Rectal smooth muscle tissue (tissue), 1 donor: ENCODE data around the gene MSRB3.

Experiments
- H3K27ac ChIP-seq: one replicate; pipeline ENCODE4 v1.7.0; 2013; ENCODE audit warnings: low read depth, low read length, inconsistent platforms
- H3K27me3 ChIP-seq: one replicate; pipeline ENCODE4 v1.7.0; 2013; ENCODE audit warnings: low read length; ENCODE audit not compliant: control insufficient read depth, insufficient read depth
- H3K36me3 ChIP-seq: one replicate; pipeline ENCODE4 v1.7.0; 2013; ENCODE audit warnings: low read length; ENCODE audit not compliant: control insufficient read depth, insufficient read depth
- H3K4me1 ChIP-seq: one replicate; pipeline ENCODE4 v1.7.0; 2013; ENCODE audit warnings: low read length; ENCODE audit not compliant: control insufficient read depth, insufficient read depth
- H3K4me3 ChIP-seq: one replicate; pipeline ENCODE4 v1.7.0; 2013; ENCODE audit warnings: low read length
- H3K9ac ChIP-seq: one replicate; pipeline ENCODE4 v1.7.0; 2013; ENCODE audit warnings: low read length

The MSRB3 gene

DNA sequence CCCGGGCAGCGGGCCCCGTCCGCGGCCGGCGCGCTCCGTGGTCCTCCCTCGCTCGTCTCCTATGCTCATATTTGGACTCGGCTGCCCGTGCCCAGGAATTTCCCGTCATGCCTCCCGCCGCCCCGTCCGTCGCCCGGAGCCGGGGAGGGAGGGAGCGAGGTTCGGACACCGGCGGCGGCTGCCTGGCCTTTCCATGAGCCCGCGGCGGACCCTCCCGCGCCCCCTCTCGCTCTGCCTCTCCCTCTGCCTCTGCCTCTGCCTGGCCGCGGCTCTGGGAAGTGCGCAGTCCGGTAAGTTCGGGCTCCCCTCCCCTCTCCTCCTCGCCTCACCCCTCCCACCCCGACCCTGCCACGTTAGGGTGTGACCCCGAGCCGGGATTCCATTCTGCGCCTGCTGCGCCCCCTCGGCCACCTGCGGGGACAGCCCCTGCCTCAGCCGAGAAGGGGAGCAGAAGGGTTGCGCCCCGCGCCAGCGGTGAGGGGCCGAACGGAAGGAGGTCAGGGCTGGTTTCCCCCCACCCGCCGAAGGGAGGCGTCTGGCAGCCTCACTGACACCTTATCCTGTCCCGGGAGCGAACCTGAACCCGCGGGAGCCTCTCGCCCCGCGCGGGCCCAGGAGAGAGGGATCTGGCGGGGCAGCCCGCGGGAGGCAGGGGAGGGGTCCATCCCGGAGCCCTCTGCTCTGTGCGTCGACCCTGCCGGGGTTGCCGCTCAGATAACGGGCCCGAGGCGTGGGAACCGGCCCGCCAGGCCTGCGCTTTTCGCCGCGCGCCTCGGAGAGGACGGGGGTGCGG is at the start of gene MSRB3:
Gene MSRB3 (plus strand): TSS at position 108 of the 793 bp plus-strand sequence. CDS start 29,897 bp downstream, outside the sequence.
- H3K9ac ChIP-seq, result peak within 1 kb of the TSS; percentile 78
- peak within 1 kb of the TSS; percentile 87 for H3K4me3 ChIP-seq
- H3K27ac ChIP-seq, result peak within 1 kb of the TSS; percentile 99

DNA sequence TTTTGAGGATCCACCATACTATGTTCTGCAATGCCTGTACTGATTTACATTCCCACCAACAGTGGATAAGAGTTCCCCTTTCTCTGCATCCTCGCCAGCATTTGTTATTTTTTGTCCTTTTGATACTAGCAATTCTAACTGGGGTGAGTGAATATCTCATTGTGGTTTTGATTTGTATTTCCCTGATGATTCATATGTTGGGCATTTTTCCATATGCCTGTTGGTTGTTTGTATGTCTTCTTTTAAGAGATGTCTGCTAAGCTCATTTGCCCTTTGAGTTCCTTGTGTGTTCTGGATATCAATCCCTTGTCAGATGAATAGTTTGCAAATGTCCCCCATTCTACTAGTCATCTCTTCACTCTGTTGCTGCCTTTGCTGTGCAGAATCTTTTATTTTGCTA is 49.0 kb upstream of the MSRB3 start:
- Histone ChIP-seq H3K4me3 (no peak overlapping the region), H3K27ac (no peak overlapping the region), H3K9ac (no peak overlapping the region), H3K27me3 (no peaks in the 10 kb centered on the region), H3K4me1 (no peaks in the 10 kb centered on the region), H3K36me3 (no peaks in the 10 kb centered on the region)

More for the DNA sequence above, at the start of gene MSRB3:
- Histone ChIP-seq H3K4me1 (no peaks in the 10 kb centered on the region), H3K27me3 (peaks cover 3% of the 10 kb centered on the region), H3K36me3 (no peaks in the 10 kb centered on the region)

GRCh38 chr12:65232476-65233077 is 45.9 kb upstream of the MSRB3 start:
- Histone ChIP-seq H3K9ac (no peak overlapping the region), H3K27ac (no peak overlapping the region), H3K4me1 (no peaks in the 10 kb centered on the region), H3K4me3 (no peak overlapping the region), H3K27me3 (no peaks in the 10 kb centered on the region), H3K36me3 (no peaks in the 10 kb centered on the region)

DNA sequence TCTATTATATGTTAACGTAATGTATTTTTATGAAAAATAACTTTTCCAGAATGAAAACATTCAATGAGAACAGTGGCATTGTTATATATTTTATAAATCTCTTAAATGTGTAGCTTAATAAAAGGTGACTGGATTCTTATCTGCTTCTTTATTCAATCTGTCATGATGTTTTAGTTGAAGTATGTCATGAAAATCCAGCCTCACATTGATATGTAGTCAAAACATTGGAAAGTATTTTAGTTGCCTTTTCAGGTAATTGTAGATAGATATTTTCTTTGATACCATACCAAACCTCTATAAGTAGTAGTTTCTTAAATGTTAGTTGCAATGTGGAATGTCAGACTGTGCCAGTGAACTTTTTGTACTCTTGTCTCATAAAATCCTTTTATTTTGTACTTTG is 41.3 kb upstream of the MSRB3 start:
- H3K27ac ChIP-seq, result no peak overlapping the region
- H3K9ac ChIP-seq, result no peak overlapping the region
- no peaks in the 10 kb centered on the region for H3K4me1 ChIP-seq
- peaks cover 3% of the 10 kb centered on the region for H3K36me3 ChIP-seq
- H3K4me3 ChIP-seq, result no peak overlapping the region
- H3K27me3 ChIP-seq, result no peaks in the 10 kb centered on the region

GRCh38 chr12:65238609-65239008 is 39.9 kb upstream of the MSRB3 start:
- Histone ChIP-seq H3K9ac (no peak overlapping the region), H3K4me1 (no peaks in the 10 kb centered on the region), H3K27me3 (no peaks in the 10 kb centered on the region), H3K4me3 (no peak overlapping the region), H3K36me3 (peaks cover 3% of the 10 kb centered on the region), H3K27ac (no peak overlapping the region)

GRCh38 chr12:65248656-65249633 is 29.5 kb upstream of the MSRB3 start:
- H3K36me3 ChIP-seq, result no peaks in the 10 kb centered on the region
- no peaks in the 10 kb centered on the region for H3K4me1 ChIP-seq
- no peak overlapping the region for H3K9ac ChIP-seq
- no peak overlapping the region for H3K27ac ChIP-seq
- H3K4me3 ChIP-seq, result no peak overlapping the region
- H3K27me3 ChIP-seq, result no peaks in the 10 kb centered on the region

DNA sequence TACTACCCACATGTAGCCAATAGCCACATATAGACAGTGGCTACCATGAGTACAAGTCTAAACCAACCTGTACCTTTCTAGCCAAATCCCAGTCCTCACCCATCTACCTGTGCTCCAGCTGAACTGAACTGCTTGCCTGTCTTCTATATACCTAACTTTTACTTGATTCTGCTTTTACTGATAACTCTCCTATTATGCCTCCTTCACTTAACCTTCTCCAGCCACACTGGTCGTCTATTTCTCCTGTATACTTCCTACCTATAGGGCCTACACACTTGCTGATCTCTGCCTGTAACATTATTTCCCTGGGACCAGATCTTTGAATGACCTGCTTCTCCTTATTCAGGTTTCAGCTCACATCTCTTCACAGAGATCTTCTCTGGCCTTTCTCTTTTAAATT is 26.0 kb upstream of the MSRB3 start:
- H3K9ac ChIP-seq, result no peak overlapping the region
- no peak overlapping the region for H3K4me3 ChIP-seq
- H3K27me3 ChIP-seq, result no peaks in the 10 kb centered on the region
- H3K36me3 ChIP-seq, result no peaks in the 10 kb centered on the region
- no peaks in the 10 kb centered on the region for H3K4me1 ChIP-seq
- no peak overlapping the region for H3K27ac ChIP-seq

DNA sequence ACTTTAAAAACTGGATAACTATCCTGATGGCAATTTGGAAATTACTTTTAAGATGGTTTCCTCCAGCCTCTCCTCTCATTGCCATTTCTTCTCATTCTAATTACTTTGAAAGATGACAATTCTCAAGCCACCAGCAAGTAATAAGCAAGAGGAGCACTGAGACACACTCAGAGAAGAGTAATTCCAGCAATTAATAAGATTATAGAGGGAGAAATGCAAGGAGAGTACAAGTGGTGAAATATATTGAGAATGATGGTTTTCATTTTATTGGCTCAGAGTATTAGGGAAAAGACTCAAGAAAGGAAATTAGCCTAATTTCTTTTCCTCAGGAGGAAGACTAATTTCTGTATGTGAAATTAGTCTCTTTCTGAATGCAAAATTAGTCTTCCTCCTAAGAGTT is 20.5 kb upstream of the MSRB3 start:
- H3K36me3 ChIP-seq, result no peaks in the 10 kb centered on the region
- no peaks in the 10 kb centered on the region for H3K4me1 ChIP-seq
- no peak overlapping the region for H3K4me3 ChIP-seq
- no peak overlapping the region for H3K9ac ChIP-seq
- H3K27me3 ChIP-seq, result no peaks in the 10 kb centered on the region
- H3K27ac ChIP-seq, result no peak overlapping the region

GRCh38 chr12:65259501-65259900 is 19.0 kb upstream of the MSRB3 start:
- Histone ChIP-seq H3K27me3 (no peaks in the 10 kb centered on the region), H3K9ac (no peak overlapping the region), H3K27ac (no peak overlapping the region), H3K4me1 (no peaks in the 10 kb centered on the region), H3K36me3 (no peaks in the 10 kb centered on the region), H3K4me3 (no peak overlapping the region)

DNA sequence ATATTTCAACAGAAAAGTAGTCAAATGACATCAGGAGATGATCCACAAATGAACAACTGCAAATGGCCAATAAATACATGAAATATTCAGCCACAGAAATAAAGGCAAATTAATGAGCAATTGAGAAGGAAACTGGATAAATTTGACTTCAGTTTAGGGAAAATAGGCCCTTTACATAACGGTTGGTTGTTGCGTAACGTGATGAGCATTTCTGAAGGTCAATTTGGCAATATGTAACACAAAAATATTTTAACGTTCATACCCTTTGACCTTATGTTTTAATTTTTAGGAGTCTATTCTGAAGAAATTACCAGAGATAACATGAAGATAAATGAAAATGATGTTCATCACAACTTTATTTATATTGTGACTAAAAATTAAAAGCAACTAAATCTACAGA is 14.7 kb upstream of the MSRB3 start:
- H3K27ac ChIP-seq, result no peak overlapping the region
- H3K4me1 ChIP-seq, result no peaks in the 10 kb centered on the region
- no peaks in the 10 kb centered on the region for H3K36me3 ChIP-seq
- H3K9ac ChIP-seq, result no peak overlapping the region
- no peaks in the 10 kb centered on the region for H3K27me3 ChIP-seq
- H3K4me3 ChIP-seq, result no peak overlapping the region

- Histone ChIP-seq H3K4me1 (no peaks in the 10 kb centered on the region), H3K36me3 (no peaks in the 10 kb centered on the region), H3K4me3 (no peak overlapping the region), H3K27me3 (no peaks in the 10 kb centered on the region), H3K9ac (no peak overlapping the region), H3K27ac (no peak overlapping the region)
Observed at GRCh38 chr12:65266408-65266807, 12.1 kb upstream of the MSRB3 start.

DNA sequence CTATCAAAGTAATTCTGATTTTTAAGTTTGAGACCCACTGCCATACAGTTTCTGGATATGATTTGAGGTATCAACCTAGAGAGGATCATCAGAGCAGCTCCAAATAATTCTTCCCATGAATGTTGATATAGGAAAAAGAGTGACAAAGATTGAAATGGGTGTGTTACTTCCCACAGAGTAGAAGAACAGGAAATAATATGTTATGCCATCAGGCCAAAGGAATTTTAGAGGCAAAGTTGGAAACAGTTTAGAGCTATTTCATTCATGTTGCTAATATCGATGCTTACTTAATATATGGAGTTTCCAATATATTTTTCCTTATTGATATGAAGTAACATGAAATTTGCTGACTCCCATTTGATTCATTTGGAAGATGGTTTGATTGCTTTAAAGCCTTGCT is 8.9 kb upstream of the MSRB3 start:
- no peak overlapping the region for H3K9ac ChIP-seq
- no peak overlapping the region for H3K4me3 ChIP-seq
- no peaks in the 10 kb centered on the region for H3K4me1 ChIP-seq
- H3K27ac ChIP-seq, result no peak overlapping the region
- H3K36me3 ChIP-seq, result no peaks in the 10 kb centered on the region
- H3K27me3 ChIP-seq, result no peaks in the 10 kb centered on the region
